ENCODE results near the gene PXYLP1. TPM values are rescaled to one million over a fixed set of nuclear protein-coding genes. Genes with fewer than 3 reads are reported as not detected.

The PXYLP1 gene
- total and polyA plus RNA-seq, 2 of the 8 experiments (the other 6 are each of a cell fraction or from before 2014, with no cell fraction given), result 19.4 to 20.6 TPM

DNA sequence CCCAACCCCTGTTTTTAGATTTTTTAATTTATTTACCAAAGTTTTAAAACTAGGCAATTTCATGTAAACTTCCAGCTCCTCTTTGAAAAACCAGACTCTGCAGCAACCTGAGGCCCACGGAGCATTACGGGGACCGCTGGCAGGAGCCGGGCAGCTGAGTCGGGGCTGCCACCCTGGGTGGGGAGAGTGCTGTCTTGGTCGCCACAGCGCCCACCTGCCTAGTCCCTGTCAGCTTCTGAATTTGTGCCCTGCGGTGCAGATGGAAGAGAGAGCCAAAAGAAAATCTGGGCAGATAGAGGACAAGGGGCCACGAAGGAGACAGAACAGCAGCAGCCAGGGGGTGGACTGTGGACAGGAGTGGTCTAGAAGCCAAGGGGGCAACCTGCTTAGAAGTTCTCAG is 34.6 kb downstream of the PXYLP1 start:
- Histone ChIP-seq H3K23ac (ENCODE audit: insufficient read length) (no peak overlapping the region), H3K4me1 (replicated peaks in 1 of 4; ENCODE audit: control insufficient read depth in 3 of 4, insufficient read depth in 4 of 4, low read length in 3 of 4) (no peaks in the 10 kb centered on the region), H4K91ac (replicated peaks; ENCODE audit: insufficient read length, low read length) (no peak overlapping the region), H3K27me3 (replicated peaks in 1 of 4; ENCODE audit: control insufficient read depth in 3 of 4, extremely low read depth in 1 of 4, insufficient read depth in 3 of 4, low read length in 3 of 4) (no peaks in the 10 kb centered on the region), H3K14ac (ENCODE audit: insufficient read length) (no peak overlapping the region), H2AK5ac (ENCODE audit: low read depth, low read length) (no peak overlapping the region), H3K36me3 (ENCODE audit: control insufficient read depth in 2 of 4, insufficient read depth in 4 of 4, low read length in 3 of 4) (peaks cover 0 to 6% (median 4%) of the 10 kb centered on the region in 4 experiments; a peak in 5 of 8 replicates), H3K9me3 (ENCODE audit: insufficient read depth in 2 of 2, low read depth in 1 of 2, low read length in 1 of 2) (no peaks in the 10 kb centered on the region), H3K23me2 (ENCODE audit: low read depth, low read length) (no peaks in the 10 kb centered on the region), H4K5ac (ENCODE audit: insufficient read length, low read depth, low read length) (no peak overlapping the region), H2BK12ac (ENCODE audit: low read depth, low read length) (no peak overlapping the region), H2BK20ac (ENCODE audit: low read length) (no peak overlapping the region), H3K79me2 (ENCODE audit: control insufficient read depth in 1 of 2, insufficient read depth in 2 of 2, low read length in 2 of 2) (no peaks in the 10 kb centered on the region), H2BK15ac (ENCODE audit: low read length) (no peak overlapping the region), H3K9ac (replicated peaks in 1 of 4; ENCODE audit: extremely low read depth in 1 of 4, low read depth in 3 of 4, low read length in 3 of 4) (no peak overlapping the region), H3K79me1 (ENCODE audit: low read depth, low read length) (no peaks in the 10 kb centered on the region), H4K20me1 (replicated peaks in 1 of 2; ENCODE audit: control insufficient read depth in 1 of 2, insufficient read depth in 2 of 2, low read length in 2 of 2) (peaks cover 0 to 2% of the 10 kb centered on the region in 2 experiments), H4K8ac (ENCODE audit: extremely low read depth, insufficient read depth, low read length) (no peak overlapping the region), H2BK5ac (ENCODE audit: low read depth, low read length) (no peak overlapping the region), H3K4me3 (ENCODE audit: extremely low read depth in 1 of 4, insufficient read depth in 2 of 4, low read depth in 3 of 4, low read length in 4 of 4) (no peak overlapping the region), H3K18ac (ENCODE audit: extremely low read depth, low read length) (no peak overlapping the region), H3K56ac (replicated peaks; ENCODE audit: insufficient read length, low read depth, low read length) (no peak overlapping the region), H2BK120ac (replicated peaks; ENCODE audit: low read depth, low read length) (no peak overlapping the region), H2AFZ (ENCODE audit: low read length) (no peak overlapping the region), H3K4ac (replicated peaks; ENCODE audit: insufficient read length, low read depth, low read length) (no peak overlapping the region), H3K27ac (ENCODE audit: low read depth, low read length) (no peak overlapping the region), H3K4me2 (ENCODE audit: insufficient read depth in 1 of 2, low read depth in 2 of 2, low read length in 2 of 2) (no peak overlapping the region)
- no peak for FAIRE-seq
- ChIA-PET CTCF (ENCODE audit: partially characterized antibody) (interaction anchor here (0.6 to 4.8 kb wide), 8 partner anchors 10 to 189 kb away, joined by 3 to 39 read pairs (median 4); partner anchors contain the start of gene PXYLP1), POLR2A (ENCODE audit: partially characterized antibody) (interaction anchor here (0.7 kb wide), 1 partner anchor 39 kb away, joined by 3 read pairs; no protein-coding TSS in a partner anchor)
- no peak for DNase-seq (ENCODE audit: low read depth in 1 of 2, low spot score in 2 of 2)
- 90% methylated on average over 9 of the region's 9 CpGs; no CpG with 5 or more reads in 1 of the 2 experiments for WGBS, 2 experiments (ENCODE audit: extremely low coverage in 1 of 2, insufficient coverage in 1 of 2, insufficient read length in 1 of 2, insufficient replicate concordance in 2 of 2, low coverage in 1 of 2, low lambda C conversion rate in 2 of 2, missing lambda C conversion rate in 1 of 2)
- no peak for TF ChIP-seq SP1 (IDR thresholded peaks at IDR 0.05; ENCODE audit: low read depth, low read length)
- no peak for TF ChIP-seq EZH2 (IDR thresholded peaks at IDR 0.05; ENCODE audit: low read depth, low read length, severe bottlenecking)
- TF ChIP-seq CBX5 (IDR thresholded peaks at IDR 0.05; ENCODE audit: low read depth, low read length), result no peak
- no peak for TF ChIP-seq YY1 (IDR thresholded peaks at IDR 0.05; ENCODE audit: low read depth, low read length)
- TF ChIP-seq SRF (IDR thresholded peaks at IDR 0.05; ENCODE audit: low read depth, low read length), result no peak
